Brain microvascular endothelial cell (primary cell): Measurements from ENCODE around the gene ACER2.

ENCODE experiments used
- DNase-seq: peaks from one replicate; pipeline ENCODE4 v3.0.0-alpha.2; 2020
- H3K27ac ChIP-seq: fragments of 250-450 bp; sonication (Bioruptor Pico); 2 replicates; pipeline ENCODE4 v1.5.1; 2020; ENCODE audit warnings: mild to moderate bottlenecking, moderate library complexity
- H3K27me3 ChIP-seq: fragments of 250-450 bp; sonication (Bioruptor Pico); replicated peaks from 2 replicates; pipeline ENCODE4 v1.5.1; 2020; ENCODE audit warnings: mild to moderate bottlenecking
- H3K36me3 ChIP-seq: fragments of 250-450 bp; sonication (Bioruptor Pico); replicated peaks from 2 replicates; pipeline ENCODE4 v1.5.1; 2020; ENCODE audit warnings: mild to moderate bottlenecking
- H3K4me3 ChIP-seq: 2 replicates; pipeline ENCODE4 v1.5.1; 2011; ENCODE audit warnings: low read depth, mild to moderate bottlenecking, control low read depth, low read length, moderate library complexity
- CTCF ChIP-seq: IDR thresholded peaks from 2 replicates; pipeline ENCODE4 v1.5.1; 2011; ENCODE audit warnings: low read depth, mild to moderate bottlenecking, moderate library complexity, low read length, control low read depth, inconsistent platforms; ENCODE audit errors: missing control alignments
- in situ Hi-C: cut with HindIII; loops from 2 replicates; pipeline ENCODE4 v1.10.0; 2017; ENCODE audit warnings: low sequenced_read_pairs, low pct_ligation_motif_present

Gene ACER2

GRCh38 chr9:19479874-19480273 lies 71.1 kb downstream of the ACER2 start:
- in situ Hi-C loops, result loop anchor here (25.0 kb wide), 1 partner anchor 432 kb away; no protein-coding TSS in a partner anchor
- no peak for TF ChIP-seq CTCF
- no peak for DNase-seq
- H3K36me3 ChIP-seq, result no peaks in the 10 kb centered on the region
- no peak overlapping the region for H3K4me3 ChIP-seq
- H3K27me3 ChIP-seq, result peaks cover 3% of the 10 kb centered on the region
- H3K27ac ChIP-seq, result no peak overlapping the region

- Histone ChIP-seq H3K27ac (no peak overlapping the region), H3K27me3 (peaks cover 3% of the 10 kb centered on the region), H3K4me3 (no peak overlapping the region), H3K36me3 (no peaks in the 10 kb centered on the region)
- no peak for TF ChIP-seq CTCF
- in situ Hi-C loops, result loop anchor here (25.0 kb wide), 1 partner anchor 432 kb away; no protein-coding TSS in a partner anchor
- no peak for DNase-seq
Observed at GRCh38 chr9:19480345-19480744, 71.5 kb downstream of the ACER2 start.

GRCh38 chr9:19481121-19481870 lies 72.5 kb downstream of the ACER2 start:
- DNase-seq, result no peak
- Histone ChIP-seq H3K27ac (no peak overlapping the region), H3K4me3 (no peak overlapping the region), H3K36me3 (no peaks in the 10 kb centered on the region), H3K27me3 (peaks cover 3% of the 10 kb centered on the region)
- in situ Hi-C loops, result loop anchor here (25.0 kb wide), 1 partner anchor 431 kb away; no protein-coding TSS in a partner anchor
- no peak for TF ChIP-seq CTCF

GRCh38 chr9:19481971-19482404 lies 73.2 kb downstream of the ACER2 start:
- H3K27ac ChIP-seq, result no peak overlapping the region
- TF ChIP-seq CTCF, result no peak
- H3K36me3 ChIP-seq, result no peaks in the 10 kb centered on the region
- in situ Hi-C loops, result loop anchor here (25.0 kb wide), 1 partner anchor 430 kb away; no protein-coding TSS in a partner anchor
- no peak overlapping the region for H3K4me3 ChIP-seq
- peaks cover 3% of the 10 kb centered on the region for H3K27me3 ChIP-seq
- DNase-seq, result no peak

- no peak for DNase-seq
- no peak overlapping the region for H3K27ac ChIP-seq
- H3K4me3 ChIP-seq, result no peak overlapping the region
- in situ Hi-C loops, result loop anchor here (25.0 kb wide), 1 partner anchor 428 kb away; no protein-coding TSS in a partner anchor
- no peaks in the 10 kb centered on the region for H3K36me3 ChIP-seq
- TF ChIP-seq CTCF, result no peak
- H3K27me3 ChIP-seq, result peaks cover 3% of the 10 kb centered on the region
Observed at GRCh38 chr9:19484699-19485098, 75.9 kb downstream of the ACER2 start.
